ENCODE results near the gene DNHD1. TPM values are rescaled to one million over a fixed set of nuclear protein-coding genes. Genes with fewer than 3 reads are reported as not detected.

DNHD1 gene
- total and polyA plus RNA-seq, 2 of the 4 experiments (the other 2 are of a cell fraction) = 1.8 to 3.6 TPM

GRCh38 chr11:6567371-6567745 lies 70.3 kb downstream of the DNHD1 start:
- peaks cover 11% of the 10 kb centered on the region for H3K9me1 ChIP-seq (ENCODE audit: insufficient read depth, low read length)
- H3K14ac ChIP-seq (replicated peaks; ENCODE audit: low read depth, low read length) = no peak overlapping the region
- H2AK5ac ChIP-seq (ENCODE audit: low read depth, low read length) = no peak overlapping the region
- in situ Hi-C loops (cut with MboI; ENCODE audit: low sequenced_read_pairs) (no loop called here), intact Hi-C loops (cut with micrococcal nuclease) (no loop called here), dilution Hi-C loops (cut with HindIII; ENCODE audit: low sequenced_read_pairs, unreplicated experiment) (no loop called here)
- DNase-seq (no peak), ATAC-seq (ENCODE audit: low read depth) (no peak)
- no peaks in the 10 kb centered on the region for H3K27me3 ChIP-seq (ENCODE audit: control insufficient read depth, insufficient read depth, low read length)
- CTCF ChIA-PET = no interaction called here
- WGBS, 2 experiments (ENCODE audit: extremely low coverage in 2 of 2, insufficient read length in 1 of 2) = 100% methylated on average over 1 of the region's 7 CpGs; no CpG with 5 or more reads in 1 of the 2 experiments
- TF ChIP-seq SMC3 (IDR thresholded peaks at IDR 0.05; ENCODE audit: low read depth, low read length) (no peak), CEBPB (IDR thresholded peaks at IDR 0.05; ENCODE audit: low read depth, low read length) (no peak), NFE2L2 (IDR thresholded peaks at IDR 0.05; ENCODE audit: low read depth, low read length) (no peak), RCOR1 (IDR thresholded peaks at IDR 0.05; ENCODE audit: insufficient replicate concordance, low read length) (no peak), MAZ (IDR thresholded peaks at IDR 0.05; ENCODE audit: borderline replicate concordance, low read depth, low read length) (no peak)
- TF ChIP-seq, protein P1, sequence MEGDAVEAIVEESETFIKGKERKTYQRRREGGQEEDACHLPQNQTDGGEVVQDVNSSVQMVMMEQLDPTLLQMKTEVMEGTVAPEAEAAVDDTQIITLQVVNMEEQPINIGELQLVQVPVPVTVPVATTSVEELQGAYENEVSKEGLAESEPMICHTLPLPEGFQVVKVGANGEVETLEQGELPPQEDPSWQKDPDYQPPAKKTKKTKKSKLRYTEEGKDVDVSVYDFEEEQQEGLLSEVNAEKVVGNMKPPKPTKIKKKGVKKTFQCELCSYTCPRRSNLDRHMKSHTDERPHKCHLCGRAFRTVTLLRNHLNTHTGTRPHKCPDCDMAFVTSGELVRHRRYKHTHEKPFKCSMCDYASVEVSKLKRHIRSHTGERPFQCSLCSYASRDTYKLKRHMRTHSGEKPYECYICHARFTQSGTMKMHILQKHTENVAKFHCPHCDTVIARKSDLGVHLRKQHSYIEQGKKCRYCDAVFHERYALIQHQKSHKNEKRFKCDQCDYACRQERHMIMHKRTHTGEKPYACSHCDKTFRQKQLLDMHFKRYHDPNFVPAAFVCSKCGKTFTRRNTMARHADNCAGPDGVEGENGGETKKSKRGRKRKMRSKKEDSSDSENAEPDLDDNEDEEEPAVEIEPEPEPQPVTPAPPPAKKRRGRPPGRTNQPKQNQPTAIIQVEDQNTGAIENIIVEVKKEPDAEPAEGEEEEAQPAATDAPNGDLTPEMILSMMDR (conservative IDR thresholded peaks at IDR 0.05; ENCODE audit: low read depth, low read length) = no peak
- H3K9ac ChIP-seq (ENCODE audit: low read depth, low read length) = no peak overlapping the region
- no peak overlapping the region for H4K5ac ChIP-seq (ENCODE audit: low read depth, low read length)
- POLR2A ChIA-PET (ENCODE audit: unreplicated experiment) = no interaction called here
- H3K56ac ChIP-seq (ENCODE audit: extremely low read depth, insufficient read depth, low read length) = no peak overlapping the region
- no peak overlapping the region for H2BK5ac ChIP-seq (ENCODE audit: low read depth, low read length, poor library complexity, severe bottlenecking)
- no peak overlapping the region for H3K27ac ChIP-seq (ENCODE audit: insufficient read depth, low read length)
- H3K9me3 ChIP-seq (ENCODE audit: control insufficient read depth, insufficient read depth, low read length) = no peaks in the 10 kb centered on the region
- peaks cover 0 to 3% of the 10 kb centered on the region in 2 experiments; a peak in 2 of 4 replicates for H3K79me1 ChIP-seq (ENCODE audit: low read depth in 1 of 2, low read length in 2 of 2)
- no peak overlapping the region for H3K4me2 ChIP-seq (ENCODE audit: low read depth, low read length)
- no peak overlapping the region for H4K91ac ChIP-seq (ENCODE audit: insufficient read depth, low read depth, low read length)
- H2AK9ac ChIP-seq (replicated peaks; ENCODE audit: low read depth, low read length, poor library complexity) = no peak overlapping the region
- H2BK120ac ChIP-seq (ENCODE audit: low read depth, low read length) = no peak overlapping the region
- BruUV-seq (replicated peaks) = no TSS peak
- no peak overlapping the region for H2BK15ac ChIP-seq (ENCODE audit: low read depth, low read length)
- H2BK20ac ChIP-seq (ENCODE audit: low read depth, low read length) = no peak overlapping the region
- H4K20me1 ChIP-seq (ENCODE audit: insufficient read depth, low read length) = no peaks in the 10 kb centered on the region
- H3K23ac ChIP-seq (ENCODE audit: low read depth, low read length) = no peak overlapping the region
- peaks cover 9% of the 10 kb centered on the region for H3K4me1 ChIP-seq (ENCODE audit: control insufficient read depth, insufficient read depth, low read length)
- H3K4ac ChIP-seq (ENCODE audit: low read depth, low read length) = no peak overlapping the region
- no peak overlapping the region for H3K4me3 ChIP-seq (ENCODE audit: insufficient read depth, low read depth, low read length)
- no peak overlapping the region for H3K18ac ChIP-seq (ENCODE audit: low read depth, low read length)
- H4K8ac ChIP-seq (ENCODE audit: low read depth in 2 of 2, low read length in 2 of 2) = no peak overlapping the region
- H2AFZ ChIP-seq (replicated peaks; ENCODE audit: low read length, poor library complexity) = no peak overlapping the region
- no peaks in the 10 kb centered on the region; the same call in 1 of the 2 replicates for H3K36me3 ChIP-seq (ENCODE audit: control insufficient read depth, insufficient read depth, low read length)
